RWPE2 (cell line): ENCODE data around the gene AUH.

Experiments used
- ATAC-seq: fragments of 200-7000 bp; cut with Tn5 transposase; 3 replicates; pipeline ENCODE4 v1.9.1; 2021; ENCODE audit warnings: low read depth
- DNase-seq: peaks from one replicate; pipeline ENCODE4 v3.0.0-alpha.2; 2020; ENCODE audit warnings: low spot score
- H3K27ac ChIP-seq: fragments of 450-650 bp; 2 replicates; pipeline ENCODE4 v1.5.1; 2017; ENCODE audit warnings: mild to moderate bottlenecking; ENCODE audit not compliant: poor library complexity, severe bottlenecking
- H3K27me3 ChIP-seq: fragments of 250-450 bp; sonication (Bioruptor Pico); 2 replicates; pipeline ENCODE4 v1.5.1; 2021; ENCODE audit warnings: mild to moderate bottlenecking, moderate library complexity; ENCODE audit not compliant: insufficient read depth, poor library complexity, severe bottlenecking
- H3K36me3 ChIP-seq: fragments of 250-450 bp; sonication (Bioruptor Pico); 2 replicates; pipeline ENCODE4 v1.5.1; 2020; ENCODE audit warnings: low read depth, mild to moderate bottlenecking, moderate library complexity
- H3K4me1 ChIP-seq: fragments of 250-450 bp; sonication (Bioruptor Pico); 2 replicates; pipeline ENCODE4 v1.5.1; 2021; ENCODE audit warnings: mild to moderate bottlenecking, moderate library complexity; ENCODE audit not compliant: insufficient read depth, poor library complexity, severe bottlenecking
- H3K4me3 ChIP-seq: fragments of 250-450 bp; sonication (Bioruptor Pico); 2 replicates; pipeline ENCODE4 v1.5.1; 2021; ENCODE audit warnings: mild to moderate bottlenecking, moderate library complexity; ENCODE audit not compliant: severe bottlenecking
- H3K9me3 ChIP-seq: fragments of 250-450 bp; sonication (Bioruptor Pico); 2 replicates; pipeline ENCODE4 v1.5.1; 2021; ENCODE audit warnings: mild to moderate bottlenecking, moderate library complexity; ENCODE audit not compliant: severe bottlenecking
- CTCF ChIP-seq: fragments of 450-650 bp; IDR thresholded peaks from one replicate; pipeline ENCODE4 v1.5.1; 2017; ENCODE audit warnings: mild to moderate bottlenecking, moderate library complexity; ENCODE audit not compliant: poor library complexity, severe bottlenecking

The AUH gene

GRCh38 chr9:91336786-91337185, 24.9 kb downstream of the AUH start:
- DNase-seq (no peak), ATAC-seq (no peak)
- H3K4me1 ChIP-seq: no peaks in the 10 kb centered on the region
- no peak for TF ChIP-seq CTCF
- H3K9me3 ChIP-seq: no peaks in the 10 kb centered on the region
- H3K4me3 ChIP-seq: no peak overlapping the region
- no peak overlapping the region for H3K27ac ChIP-seq
- H3K36me3 ChIP-seq: peaks cover 11% of the 10 kb centered on the region
- no peaks in the 10 kb centered on the region for H3K27me3 ChIP-seq

GRCh38 chr9:91334053-91334452, 27.7 kb downstream of the AUH start:
- Histone ChIP-seq H3K27ac (no peak overlapping the region), H3K36me3 (no peaks in the 10 kb centered on the region; the same call in 1 of the 2 replicates), H3K4me1 (no peaks in the 10 kb centered on the region), H3K9me3 (no peaks in the 10 kb centered on the region), H3K4me3 (no peak overlapping the region), H3K27me3 (no peaks in the 10 kb centered on the region)
- ATAC-seq (no peak), DNase-seq (no peak)
- no peak for TF ChIP-seq CTCF

GRCh38 chr9:91333551-91333950, 28.2 kb downstream of the AUH start:
- ATAC-seq (no peak), DNase-seq (no peak)
- Histone ChIP-seq H3K27ac (no peak overlapping the region), H3K36me3 (no peaks in the 10 kb centered on the region), H3K9me3 (no peaks in the 10 kb centered on the region), H3K4me3 (no peak overlapping the region), H3K27me3 (no peaks in the 10 kb centered on the region), H3K4me1 (no peaks in the 10 kb centered on the region)
- no peak for TF ChIP-seq CTCF

- H3K4me3 ChIP-seq: no peak overlapping the region
- DNase-seq: no peak
Measured at GRCh38 chr9:91332546-91333231, 29.0 kb downstream of the AUH start.

More at GRCh38 chr9:91332546-91333231, 29.0 kb downstream of the AUH start:
- no peak overlapping the region for H3K27ac ChIP-seq
- no peak for ATAC-seq
- no peaks in the 10 kb centered on the region for H3K9me3 ChIP-seq
- H3K27me3 ChIP-seq: no peaks in the 10 kb centered on the region
- no peak for TF ChIP-seq CTCF
- H3K36me3 ChIP-seq: no peaks in the 10 kb centered on the region
- no peaks in the 10 kb centered on the region for H3K4me1 ChIP-seq
